Nephron (organoid): ENCODE results near the gene CDKN3.

ENCODE experiments used
- H3K27ac Mint-ChIP-seq, 3 experiments: 2 replicates each; pipeline ENCODE4 v1.8.0; 2020; ENCODE audit warnings: mixed read lengths in 3 of 3, mild to moderate bottlenecking in 2 of 3, moderate library complexity in 1 of 3
- H3K27me3 Mint-ChIP-seq: 2 replicates; pipeline ENCODE4 v1.8.0; 2021; ENCODE audit warnings: low read depth, mild to moderate bottlenecking, moderate library complexity, mixed read lengths
- H3K36me3 Mint-ChIP-seq: 2 replicates; pipeline ENCODE4 v1.8.0; 2020; ENCODE audit warnings: low read depth, mixed read lengths
- H3K4me1 Mint-ChIP-seq: 2 replicates; pipeline ENCODE4 v1.8.0; 2020; ENCODE audit warnings: mixed read lengths
- H3K4me3 Mint-ChIP-seq, 3 experiments: 2 replicates each; pipeline ENCODE4 v1.8.0; 2020; ENCODE audit warnings: mild to moderate bottlenecking in 3 of 3, mixed read lengths in 3 of 3, moderate library complexity in 2 of 3
- H3K9me3 Mint-ChIP-seq: 2 replicates; pipeline ENCODE4 v1.8.0; 2020; ENCODE audit warnings: mixed read lengths
- TF ChIP-seq, protein P1 (sequence below), 3 experiments: fragments of 200-600 bp; sonication (generic); IDR thresholded peaks; one replicate each; pipeline ENCODE4 v1.5.0; 2021; ENCODE audit warnings: antibody characterized with exemption in 3 of 3; ENCODE audit not compliant: unreplicated experiment in 3 of 3

Gene CDKN3

DNA sequence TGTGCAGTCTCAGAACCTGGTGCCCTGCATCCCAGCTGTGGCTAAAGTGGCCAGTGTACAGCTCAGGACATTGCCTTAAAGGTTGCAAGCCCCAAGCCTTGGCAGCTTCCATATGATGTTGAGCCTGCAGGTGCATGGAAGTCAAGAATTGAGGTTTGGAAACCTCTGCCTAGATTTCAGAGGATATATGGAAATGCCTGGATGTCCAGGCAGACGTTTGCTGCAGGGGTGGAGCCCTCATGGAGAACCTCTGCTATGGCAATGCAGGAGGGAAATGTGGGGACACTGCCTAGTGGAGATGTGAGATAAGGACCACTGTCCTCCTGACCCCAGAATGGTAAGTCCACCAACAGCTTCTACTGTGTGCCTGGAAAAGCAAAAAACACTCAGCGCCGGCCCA is 62.3 kb downstream of the CDKN3 start:
- H3K4me3 Mint-ChIP-seq: no peak overlapping the region
- no peak overlapping the region for H3K27ac Mint-ChIP-seq
- no peaks in the 10 kb centered on the region for H3K27me3 Mint-ChIP-seq
- peaks cover 5% of the 10 kb centered on the region for H3K36me3 Mint-ChIP-seq
- H3K9me3 Mint-ChIP-seq: peaks cover 11% of the 10 kb centered on the region
- TF ChIP-seq, protein P1, sequence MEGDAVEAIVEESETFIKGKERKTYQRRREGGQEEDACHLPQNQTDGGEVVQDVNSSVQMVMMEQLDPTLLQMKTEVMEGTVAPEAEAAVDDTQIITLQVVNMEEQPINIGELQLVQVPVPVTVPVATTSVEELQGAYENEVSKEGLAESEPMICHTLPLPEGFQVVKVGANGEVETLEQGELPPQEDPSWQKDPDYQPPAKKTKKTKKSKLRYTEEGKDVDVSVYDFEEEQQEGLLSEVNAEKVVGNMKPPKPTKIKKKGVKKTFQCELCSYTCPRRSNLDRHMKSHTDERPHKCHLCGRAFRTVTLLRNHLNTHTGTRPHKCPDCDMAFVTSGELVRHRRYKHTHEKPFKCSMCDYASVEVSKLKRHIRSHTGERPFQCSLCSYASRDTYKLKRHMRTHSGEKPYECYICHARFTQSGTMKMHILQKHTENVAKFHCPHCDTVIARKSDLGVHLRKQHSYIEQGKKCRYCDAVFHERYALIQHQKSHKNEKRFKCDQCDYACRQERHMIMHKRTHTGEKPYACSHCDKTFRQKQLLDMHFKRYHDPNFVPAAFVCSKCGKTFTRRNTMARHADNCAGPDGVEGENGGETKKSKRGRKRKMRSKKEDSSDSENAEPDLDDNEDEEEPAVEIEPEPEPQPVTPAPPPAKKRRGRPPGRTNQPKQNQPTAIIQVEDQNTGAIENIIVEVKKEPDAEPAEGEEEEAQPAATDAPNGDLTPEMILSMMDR (IDR thresholded peaks at IDR 0.05; ENCODE audit: unreplicated experiment in 3 of 3): no peak
- no peaks in the 10 kb centered on the region for H3K4me1 Mint-ChIP-seq

DNA sequence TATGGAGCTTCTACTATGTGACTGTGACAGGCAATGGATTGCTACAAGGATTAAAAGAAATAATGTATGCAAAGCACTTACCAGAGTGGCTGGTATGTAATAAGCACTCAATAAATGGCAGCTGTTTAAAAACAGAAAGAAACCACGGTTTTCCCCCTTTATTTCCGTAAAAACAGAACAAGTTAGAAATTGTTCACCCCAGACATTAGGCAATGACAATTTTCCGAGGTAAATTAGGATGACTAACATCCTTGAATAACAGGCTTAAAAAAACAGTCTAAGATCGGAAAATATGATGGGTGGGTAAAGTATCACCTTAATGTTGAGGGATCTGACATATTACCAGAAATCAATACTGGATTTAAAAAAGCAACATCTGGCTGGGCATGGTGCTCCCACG is 65.2 kb downstream of the CDKN3 start:
- H3K9me3 Mint-ChIP-seq: peaks cover 18% of the 10 kb centered on the region
- peaks cover 5% of the 10 kb centered on the region for H3K36me3 Mint-ChIP-seq
- no peaks in the 10 kb centered on the region for H3K4me1 Mint-ChIP-seq
- no peaks in the 10 kb centered on the region for H3K27me3 Mint-ChIP-seq
- H3K27ac Mint-ChIP-seq: no peak overlapping the region
- TF ChIP-seq, protein P1 (IDR thresholded peaks at IDR 0.05; ENCODE audit: unreplicated experiment in 3 of 3): no peak
- no peak overlapping the region for H3K4me3 Mint-ChIP-seq

DNA sequence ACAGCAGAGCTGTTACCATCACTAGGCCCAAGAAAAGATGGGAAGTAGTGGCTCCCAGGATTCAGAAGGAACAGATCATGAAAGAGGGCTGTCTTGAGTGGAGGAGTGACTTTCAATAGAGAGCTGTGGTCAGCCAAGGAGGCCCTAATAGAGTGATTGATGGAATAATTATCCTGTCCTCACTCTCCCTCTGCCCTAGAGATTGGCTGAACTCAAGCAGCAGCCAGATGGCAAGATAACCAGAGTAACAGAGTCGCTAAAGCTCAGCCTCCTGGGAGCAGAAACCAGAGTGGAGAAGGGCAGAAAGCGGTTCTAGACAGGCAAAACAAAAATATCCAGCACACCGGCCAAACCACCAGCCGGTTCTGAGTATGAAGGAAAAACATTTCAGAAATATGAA is 68.8 kb downstream of the CDKN3 start:
- no peak overlapping the region for H3K27ac Mint-ChIP-seq
- no peak overlapping the region for H3K4me3 Mint-ChIP-seq
- peaks cover 12% of the 10 kb centered on the region for H3K36me3 Mint-ChIP-seq

DNA sequence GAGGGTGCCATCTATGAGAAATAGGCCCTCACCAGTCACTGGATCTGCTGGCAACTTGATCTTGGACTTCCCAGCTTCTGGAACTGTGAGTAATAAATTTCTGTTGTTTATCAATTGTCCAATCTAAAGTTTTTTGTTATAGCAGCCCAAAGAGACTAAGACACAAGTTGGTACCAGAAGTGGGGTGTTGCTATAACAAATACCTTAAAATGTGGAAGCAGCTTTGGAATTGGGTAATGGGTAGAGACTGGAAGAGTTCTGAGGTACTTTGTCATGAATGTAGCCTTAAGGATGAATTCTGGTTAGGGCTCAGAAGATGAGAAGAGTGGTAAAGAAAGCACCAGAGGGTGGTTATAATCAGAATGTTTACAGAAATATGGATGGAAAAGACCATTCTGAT is 70.5 kb downstream of the CDKN3 start:
- Mint-ChIP-seq H3K4me3 (no peak overlapping the region), H3K27ac (no peak overlapping the region), H3K36me3 (peaks cover 19% of the 10 kb centered on the region), H3K9me3 (peaks cover 13% of the 10 kb centered on the region), H3K27me3 (no peaks in the 10 kb centered on the region), H3K4me1 (peaks cover 24% of the 10 kb centered on the region)
- TF ChIP-seq, protein P1 (IDR thresholded peaks at IDR 0.05; ENCODE audit: unreplicated experiment in 3 of 3): no peak

More for the DNA sequence above, 68.8 kb downstream of the CDKN3 start:
- Mint-ChIP-seq H3K4me1 (peaks cover 10% of the 10 kb centered on the region), H3K27me3 (no peaks in the 10 kb centered on the region), H3K9me3 (peaks cover 13% of the 10 kb centered on the region)
- TF ChIP-seq, protein P1 (IDR thresholded peaks at IDR 0.05; ENCODE audit: unreplicated experiment in 3 of 3): no peak
